HG03280 (cell line): Measurements from ENCODE around the gene SPG7.

Source experiments
- ATAC-seq: cut with Tn5 transposase; IDR thresholded peaks from one replicate; pipeline ENCODE4 v1.9.1; 2021; ENCODE audit warnings: mild to moderate bottlenecking, moderate library complexity; ENCODE audit not compliant: unreplicated experiment

The SPG7 gene

DNA sequence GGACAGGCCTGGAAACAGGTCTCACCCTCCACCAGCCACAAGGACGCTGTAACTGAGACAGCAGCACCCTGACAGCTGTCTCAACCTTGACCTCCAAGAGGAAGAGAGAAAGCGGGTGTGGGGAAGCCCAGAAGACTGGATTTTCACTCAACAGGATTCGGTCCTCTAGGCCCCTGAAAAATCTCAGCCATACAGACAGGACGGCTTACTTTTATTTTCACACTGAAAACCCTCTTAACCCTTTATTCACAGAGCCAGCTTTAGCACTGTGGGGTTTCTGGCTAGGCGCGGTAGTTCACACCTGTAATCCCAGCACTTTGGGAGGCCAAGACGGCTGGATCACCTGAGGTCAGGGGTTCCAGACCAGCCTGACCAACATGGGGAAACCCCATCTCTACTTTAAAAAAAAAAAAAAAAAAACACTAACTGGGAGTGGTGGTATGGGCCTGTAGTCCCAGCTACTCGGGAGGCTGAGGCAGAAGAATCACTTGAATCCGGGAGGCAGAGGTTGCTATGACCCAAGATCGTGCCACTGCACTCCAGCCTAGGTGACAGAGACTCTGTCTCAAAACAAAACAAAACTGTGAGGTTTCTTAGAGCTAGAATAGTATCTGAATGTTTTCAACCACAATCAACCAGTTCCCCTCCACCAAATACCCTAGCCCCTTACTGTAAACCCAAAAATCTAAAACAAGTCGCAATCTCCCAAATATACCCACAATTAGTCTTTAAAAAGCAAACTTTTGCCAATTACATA is 23.1 kb upstream of the SPG7 start:
- no peak for ATAC-seq

GRCh38 chr16:89485701-89486246 is 22.4 kb upstream of the SPG7 start:
- no peak for ATAC-seq

- peak; percentile 18 for ATAC-seq
Observed at GRCh38 chr16:89489040-89489897, 18.9 kb upstream of the SPG7 start.

GRCh38 chr16:89489898-89490438 is 18.2 kb upstream of the SPG7 start:
- ATAC-seq, result no peak

DNA sequence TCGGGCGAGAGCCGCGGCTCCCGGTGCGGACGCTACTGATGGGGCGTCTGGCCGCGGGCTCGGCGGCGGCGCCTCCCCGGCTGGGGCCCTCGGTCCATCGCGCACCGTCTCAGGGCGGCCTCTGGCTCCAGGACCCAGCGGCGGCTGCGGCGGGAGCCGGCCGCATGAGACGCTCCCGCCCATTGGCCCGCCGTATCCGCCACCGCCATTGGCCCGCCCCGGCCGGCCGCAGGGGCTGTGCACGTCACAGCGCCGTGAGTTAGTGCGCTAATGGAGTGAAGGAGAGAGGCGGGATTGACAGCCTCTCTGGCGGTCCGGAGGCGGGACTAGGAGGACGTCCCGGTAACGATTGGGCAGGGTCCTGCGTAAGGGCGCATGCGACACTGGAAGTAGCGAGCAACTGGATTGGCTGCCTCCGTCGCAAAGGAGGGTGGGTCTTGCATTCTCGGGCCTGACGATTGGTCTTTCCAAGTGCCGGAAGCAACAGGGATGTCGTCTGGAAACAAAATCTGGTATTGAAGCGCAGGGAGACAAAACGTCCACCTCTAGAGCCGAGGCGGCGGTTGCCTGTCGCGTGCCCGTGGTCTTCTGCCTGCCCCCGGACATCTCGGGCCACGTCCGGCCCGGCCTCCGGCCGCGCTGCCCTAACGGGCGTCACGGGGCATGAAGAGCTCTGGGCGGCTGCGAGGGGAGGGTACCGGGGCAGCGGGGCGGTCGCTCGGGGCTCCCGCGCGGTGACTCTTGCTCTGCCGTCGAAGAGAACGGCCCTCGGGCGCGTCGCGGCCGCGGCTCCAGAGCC is 17.6 kb upstream of the SPG7 start, which contains the start of gene ANKRD11:
Gene ANKRD11 (minus strand): TSS at position 123 of the 799 bp plus-strand sequence. CDS start 173,542 bp downstream, outside the sequence.
- peak; percentile 87 for ATAC-seq

- no peak for ATAC-seq
Observed at GRCh38 chr16:89491238-89491869, 16.8 kb upstream of the SPG7 start.

DNA sequence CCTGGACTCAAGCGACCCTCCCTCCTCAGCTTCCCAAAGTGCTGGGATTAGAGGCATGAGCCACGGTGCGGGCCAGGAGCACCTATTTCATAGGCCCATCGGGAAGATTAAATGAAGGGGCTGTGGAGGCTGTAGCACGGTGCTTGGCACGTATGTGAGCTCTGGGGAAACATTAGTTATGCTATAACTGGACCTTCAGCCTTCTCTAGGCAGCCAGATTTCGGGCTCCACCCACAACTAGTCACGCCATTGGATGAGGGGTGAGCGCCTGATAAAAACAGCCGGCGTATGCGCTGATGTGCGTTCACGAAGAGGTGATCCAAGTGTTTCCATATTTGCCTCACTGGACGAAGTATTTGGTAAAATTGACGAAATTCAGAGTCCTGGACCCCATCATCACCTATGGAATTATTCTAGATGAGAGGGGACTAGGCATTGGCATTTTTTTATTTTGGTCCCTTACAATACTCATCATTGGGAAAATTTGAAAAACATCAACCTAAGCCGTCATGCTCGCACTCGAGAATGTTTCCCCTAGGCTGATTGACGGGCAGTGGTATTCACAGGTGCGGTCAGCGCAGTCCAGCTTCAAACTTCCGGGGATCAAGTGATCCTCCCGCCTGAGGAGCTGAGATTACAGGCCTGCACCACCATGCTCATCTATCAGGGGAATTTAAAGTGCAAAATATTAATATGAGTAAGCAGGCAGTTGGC is 16.1 kb upstream of the SPG7 start:
- no peak for ATAC-seq

DNA sequence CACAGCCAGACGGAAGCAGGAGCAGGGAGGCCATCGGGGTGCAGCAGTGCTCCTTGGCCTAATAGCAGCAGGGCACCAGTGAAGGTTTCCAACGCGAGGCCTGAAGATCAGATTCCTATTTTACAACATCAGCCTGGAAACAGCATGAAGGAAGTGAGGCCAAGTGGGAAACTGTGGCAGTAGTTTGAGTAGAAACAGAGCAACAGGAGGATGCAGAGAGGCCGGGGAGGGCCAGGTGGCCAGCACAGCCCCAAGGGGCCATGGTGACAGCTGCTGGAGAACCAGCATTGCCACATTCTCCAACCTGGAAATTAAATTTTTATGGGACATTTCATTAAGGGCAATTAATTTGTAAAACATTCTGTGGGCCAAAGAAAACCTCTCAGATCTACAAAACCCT is 14.4 kb upstream of the SPG7 start:
- ATAC-seq, result no peak

DNA sequence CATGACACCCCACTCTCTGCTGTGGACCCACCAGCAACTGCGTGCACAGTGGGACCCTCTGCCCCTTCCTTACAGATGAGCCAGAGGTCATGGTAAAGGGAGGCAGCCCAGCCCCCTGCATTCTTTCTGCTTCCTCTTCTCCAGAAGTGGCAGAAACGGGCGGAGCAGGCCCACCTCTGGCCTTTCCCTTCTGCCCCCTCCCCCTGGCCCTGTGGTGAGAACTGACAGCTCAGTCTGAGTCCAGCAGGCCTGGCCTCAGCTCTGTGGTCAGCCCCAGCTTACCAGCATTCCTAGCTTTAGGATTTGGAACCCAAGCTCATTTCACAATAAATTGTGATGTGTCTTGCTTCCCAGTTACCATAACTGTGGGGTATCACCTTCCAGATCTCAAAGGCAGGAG is 13.1 kb upstream of the SPG7 start:
- no peak for ATAC-seq

GRCh38 chr16:89498839-89499238 is 9.4 kb upstream of the SPG7 start:
- ATAC-seq, result no peak

DNA sequence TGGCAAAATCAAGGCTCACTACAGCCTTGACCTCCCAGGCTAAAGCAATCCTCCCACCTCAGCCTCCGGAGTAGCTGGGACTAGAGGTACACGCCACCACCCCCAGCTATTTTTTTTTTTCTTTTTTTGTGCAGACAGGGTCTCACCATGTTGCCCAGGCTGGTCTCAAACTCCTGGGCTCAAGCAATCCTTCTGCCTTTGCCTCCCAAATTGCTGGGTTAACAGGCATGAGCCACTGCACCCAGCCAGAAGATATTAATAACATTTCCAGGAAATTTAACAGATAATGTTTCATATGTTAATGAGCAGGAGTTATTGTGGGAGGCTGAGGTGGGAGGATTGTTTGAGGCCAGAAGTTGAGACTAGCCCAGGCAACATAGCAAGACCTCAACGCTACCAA is 8.4 kb upstream of the SPG7 start:
- no peak for ATAC-seq

DNA sequence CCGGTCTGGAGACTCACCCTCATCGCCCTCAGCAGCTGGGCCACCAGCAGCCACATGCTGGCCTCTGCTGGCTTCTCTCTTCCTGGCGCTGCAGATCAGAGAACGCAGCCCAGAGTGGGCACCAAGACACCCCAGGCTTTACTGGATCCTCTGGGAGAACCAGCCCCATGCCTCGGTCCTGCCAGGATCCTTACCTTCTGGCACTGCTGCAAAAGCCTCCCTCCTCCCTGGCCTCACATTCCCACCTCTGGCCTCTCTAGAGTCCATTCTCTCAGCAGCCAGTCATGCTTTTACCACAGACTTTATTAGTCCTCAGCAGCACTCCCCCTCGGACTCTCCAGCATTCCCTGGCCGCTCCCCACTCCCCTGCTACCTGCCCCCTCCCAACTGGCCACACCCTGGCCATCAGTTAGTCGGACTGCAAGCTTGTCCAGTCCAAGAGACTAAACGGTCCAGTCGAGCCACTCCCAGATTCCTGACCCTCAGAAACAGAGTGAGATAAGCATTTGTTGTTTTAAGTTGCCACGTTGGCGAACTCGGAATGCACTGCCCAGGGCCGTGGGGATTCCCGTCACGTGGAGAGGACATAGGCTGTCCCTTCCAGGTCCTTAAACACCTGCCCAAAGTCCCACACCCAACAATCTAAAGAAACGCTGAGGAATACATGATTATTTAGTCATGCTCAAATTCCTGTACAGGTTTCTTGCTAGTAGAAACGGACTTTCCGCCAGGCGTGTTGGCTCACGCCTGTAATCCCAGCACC is 5.9 kb upstream of the SPG7 start:
- ATAC-seq, result no peak

DNA sequence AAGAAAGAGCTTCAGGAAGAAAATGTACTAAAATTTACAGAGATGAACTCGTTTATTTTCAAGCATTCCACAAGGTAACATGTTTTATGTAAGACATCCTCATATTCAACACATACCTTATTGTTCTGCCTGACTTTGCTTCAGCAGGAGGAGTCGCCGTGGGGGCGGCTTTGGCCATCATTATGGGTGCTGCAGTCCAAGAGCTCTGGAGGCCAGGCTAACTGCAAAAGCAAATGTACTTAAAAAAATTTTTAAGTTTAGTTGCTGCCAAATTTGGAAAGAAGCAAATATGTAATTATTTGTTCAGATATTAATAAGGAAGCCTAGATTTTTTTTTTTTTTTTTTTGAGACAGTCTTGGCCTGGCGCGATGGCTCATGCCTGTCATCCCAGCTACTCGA is 4.1 kb upstream of the SPG7 start:
- ATAC-seq, result no peak

DNA sequence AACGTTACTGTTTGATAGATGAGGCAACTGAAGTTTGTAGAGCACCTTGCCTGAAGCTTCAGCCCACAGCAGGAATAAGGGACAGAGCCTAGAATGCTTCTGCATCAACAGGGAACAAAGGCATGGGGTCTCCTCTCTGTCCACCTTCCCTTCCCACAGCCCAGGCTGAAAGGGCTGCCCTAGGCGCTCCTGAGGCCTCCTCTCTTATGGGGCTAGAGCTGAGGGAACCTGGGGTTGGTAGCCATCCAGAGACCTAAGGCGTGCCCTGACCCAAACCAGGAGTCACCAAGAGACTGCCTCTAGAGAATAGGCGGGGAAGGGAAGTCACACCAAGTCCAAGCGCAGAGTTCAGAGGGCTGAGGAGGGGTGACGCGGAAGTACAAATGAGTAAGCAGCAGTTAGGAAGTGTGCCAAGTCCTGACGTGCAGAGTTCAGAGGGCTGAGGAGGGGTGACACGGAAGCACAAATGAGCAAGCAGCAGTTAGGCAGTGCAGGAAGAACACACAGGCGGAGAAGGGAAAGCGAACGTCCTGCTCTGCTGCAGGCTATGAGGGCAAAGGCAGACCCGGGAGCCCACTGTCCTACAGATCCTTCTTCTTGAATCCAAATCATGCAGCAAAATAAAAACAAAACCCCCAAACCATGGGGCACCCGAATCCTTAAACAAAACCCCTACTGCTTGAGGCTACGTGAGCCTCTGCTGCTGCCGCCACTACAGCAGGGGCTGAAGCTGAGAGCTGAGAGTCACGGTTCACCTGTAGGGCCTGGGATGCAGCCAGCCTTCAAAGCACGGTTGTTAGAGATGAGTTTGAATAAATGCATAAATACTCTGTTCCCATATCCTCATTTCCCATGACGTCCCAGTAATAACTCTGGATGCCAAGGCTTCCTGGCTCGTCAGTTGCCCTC is 2.7 kb upstream of the SPG7 start:
- ATAC-seq, result peak; percentile 42

DNA sequence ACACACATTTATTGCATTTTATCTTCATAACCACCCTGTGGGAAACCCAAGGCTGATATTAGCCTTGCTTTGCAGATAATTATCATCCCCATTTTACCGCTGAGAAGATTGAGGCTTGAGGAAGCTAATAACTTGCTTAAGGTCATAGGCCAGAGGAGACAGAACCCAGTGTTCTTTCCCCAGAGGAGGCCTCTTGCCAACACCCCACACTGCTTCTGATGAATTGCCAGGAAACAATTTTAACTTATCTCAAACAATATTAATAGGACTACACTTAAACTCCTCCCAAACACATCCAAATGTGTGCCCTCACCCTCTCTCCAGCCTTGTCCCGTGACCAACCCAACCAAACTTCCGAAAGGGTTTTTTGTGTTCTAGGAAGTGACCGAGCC is 2.1 kb upstream of the SPG7 start:
- ATAC-seq, result no peak

DNA sequence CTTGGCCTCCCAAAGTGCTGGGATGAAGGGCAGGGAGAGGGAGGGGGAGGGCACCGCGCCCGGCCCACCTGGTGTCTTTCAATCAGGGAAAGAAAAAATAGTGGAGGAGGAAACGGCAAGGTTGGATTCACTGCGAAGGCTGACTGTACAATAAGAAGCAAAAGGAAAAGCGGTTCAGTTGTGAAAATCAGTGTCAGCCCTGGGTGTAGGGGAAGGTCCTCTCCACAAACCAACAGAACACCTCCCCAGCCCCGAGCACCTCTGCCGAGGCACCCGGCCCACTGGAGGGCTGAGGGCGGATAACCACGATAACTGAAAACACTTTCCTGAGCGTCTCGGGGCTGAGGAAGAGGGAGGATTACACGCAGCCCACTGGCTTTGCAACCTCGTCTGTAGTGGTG is 1.4 kb upstream of the SPG7 start:
- ATAC-seq, result no peak

- peak; percentile 14 for ATAC-seq
Observed at GRCh38 chr16:89507214-89507833, 879 bp upstream of the SPG7 start.
